H9 (cell line): ENCODE data around the gene CPA4. TPM values are rescaled to one million over a fixed set of nuclear protein-coding genes. Genes with fewer than 3 reads are reported as not detected.

Experiments
- DNase-seq: peaks from one replicate; pipeline ENCODE4 v3.0.0-alpha.2; 2017
- H2AFZ ChIP-seq: one replicate; pipeline ENCODE4 v1.6.1; 2013; ENCODE audit warnings: mild to moderate bottlenecking, low read length, control low read depth, moderate library complexity
- H2AK5ac ChIP-seq: 2 replicates; pipeline ENCODE4 v1.6.1; 2013; ENCODE audit warnings: low read length, control low read depth, mixed read lengths; ENCODE audit not compliant: insufficient read length
- H2BK120ac ChIP-seq: one replicate; pipeline ENCODE4 v1.6.1; 2013; ENCODE audit warnings: low read depth, mild to moderate bottlenecking, low read length, control low read depth, inconsistent platforms; ENCODE audit not compliant: poor library complexity, severe bottlenecking
- H2BK12ac ChIP-seq: 2 replicates; pipeline ENCODE4 v1.6.1; 2013; ENCODE audit warnings: low read length, control low read depth, mixed read lengths, low read depth; ENCODE audit not compliant: insufficient read length
- H2BK15ac ChIP-seq: 2 replicates; pipeline ENCODE4 v1.6.1; 2013; ENCODE audit warnings: low read depth, low read length, control low read depth
- H2BK20ac ChIP-seq: one replicate; pipeline ENCODE4 v1.6.1; 2013; ENCODE audit warnings: low read depth, mild to moderate bottlenecking, low read length, control low read depth, inconsistent platforms; ENCODE audit not compliant: poor library complexity, severe bottlenecking
- H2BK5ac ChIP-seq: 2 replicates; pipeline ENCODE4 v1.6.1; 2013; ENCODE audit warnings: low read length, control low read depth, mixed read lengths; ENCODE audit not compliant: insufficient read length
- H3K14ac ChIP-seq: 2 replicates; pipeline ENCODE4 v1.6.1; 2013; ENCODE audit warnings: low read length, control low read depth; ENCODE audit not compliant: insufficient read depth
- H3K18ac ChIP-seq: 2 replicates; pipeline ENCODE4 v1.6.1; 2013; ENCODE audit warnings: low read depth, mild to moderate bottlenecking, mixed read lengths, low read length, control low read depth; ENCODE audit not compliant: insufficient read length
- H3K23ac ChIP-seq: 2 replicates; pipeline ENCODE4 v1.6.1; 2013; ENCODE audit warnings: low read length, control low read depth, mixed read lengths, low read depth; ENCODE audit not compliant: insufficient read length
- H3K23me2 ChIP-seq: 2 replicates; pipeline ENCODE4 v1.6.1; 2013; ENCODE audit warnings: low read depth, mild to moderate bottlenecking, mixed read lengths, low read length, control low read depth; ENCODE audit not compliant: insufficient read length, poor library complexity, severe bottlenecking
- H3K27ac ChIP-seq: 2 replicates; pipeline ENCODE4 v1.5.1; 2013; ENCODE audit warnings: low read length, control low read depth, mixed read lengths, low read depth; ENCODE audit not compliant: insufficient read length
- H3K27me3 ChIP-seq: 2 replicates; pipeline ENCODE4 v1.6.1; 2013; ENCODE audit warnings: low read length, control low read depth, inconsistent platforms; ENCODE audit not compliant: insufficient read depth
- H3K4ac ChIP-seq: 2 replicates; pipeline ENCODE4 v1.6.1; 2013; ENCODE audit warnings: low read depth, mild to moderate bottlenecking, control low read depth, inconsistent platforms, low read length, moderate library complexity
- H3K4me1 ChIP-seq: 2 replicates; pipeline ENCODE4 v1.6.1; 2013; ENCODE audit warnings: low read length, control low read depth, inconsistent platforms; ENCODE audit not compliant: insufficient read depth
- H3K4me2 ChIP-seq: 2 replicates; pipeline ENCODE4 v1.6.1; 2013; ENCODE audit warnings: low read length, control low read depth, mixed read lengths; ENCODE audit not compliant: insufficient read length, insufficient read depth
- H3K56ac ChIP-seq: 2 replicates; pipeline ENCODE4 v1.6.1; 2013; ENCODE audit warnings: low read depth, mild to moderate bottlenecking, mixed read lengths, low read length, control low read depth; ENCODE audit not compliant: insufficient read length
- H3K79me1 ChIP-seq: 2 replicates; pipeline ENCODE4 v1.6.1; 2013; ENCODE audit warnings: low read depth, mild to moderate bottlenecking, moderate library complexity, low read length, control low read depth, inconsistent platforms; ENCODE audit not compliant: insufficient read depth, poor library complexity, severe bottlenecking
- H3K79me2 ChIP-seq: 2 replicates; pipeline ENCODE4 v1.6.1; 2013; ENCODE audit warnings: low read length, control low read depth, inconsistent platforms; ENCODE audit not compliant: insufficient read depth
- H3K9ac ChIP-seq: 2 replicates; pipeline ENCODE4 v1.6.1; 2013; ENCODE audit warnings: low read length, control low read depth, mixed read lengths; ENCODE audit not compliant: insufficient read length; ENCODE audit errors: extremely low read depth
- H3K9me3 ChIP-seq: one replicate; pipeline ENCODE4 v1.6.1; 2013; ENCODE audit warnings: low read depth, low read length, inconsistent platforms; ENCODE audit not compliant: control insufficient read depth
- H3T11ph ChIP-seq: one replicate; pipeline ENCODE4 v1.6.1; 2013; ENCODE audit warnings: mild to moderate bottlenecking, low read length, control low read depth, inconsistent platforms
- H4K20me1 ChIP-seq: one replicate; pipeline ENCODE4 v1.6.1; 2013; ENCODE audit not compliant: control insufficient read depth, insufficient read length, insufficient read depth
- H4K5ac ChIP-seq: 2 replicates; pipeline ENCODE4 v1.6.1; 2013; ENCODE audit warnings: low read depth, mild to moderate bottlenecking, mixed read lengths, low read length, control low read depth; ENCODE audit not compliant: insufficient read length
- H4K8ac ChIP-seq: replicated peaks from 2 replicates; pipeline ENCODE4 v1.6.1; 2013; ENCODE audit warnings: low read length, control low read depth, mixed read lengths, low read depth; ENCODE audit not compliant: insufficient read length
- H4K91ac ChIP-seq: 2 replicates; pipeline ENCODE4 v1.6.1; 2013; ENCODE audit warnings: low read depth, mild to moderate bottlenecking, moderate library complexity, mixed read lengths, low read length, control low read depth; ENCODE audit not compliant: insufficient read length
- H3K27ac Mint-ChIP-seq, 3 experiments: 2 replicates in 2 of 3; 3 replicates in 1 of 3; pipeline ENCODE4 v1.8.0; 2020 to 2021; ENCODE audit warnings: mixed read lengths in 3 of 3, mild to moderate bottlenecking in 1 of 3, moderate library complexity in 1 of 3
- H3K27me3 Mint-ChIP-seq: 2 replicates; pipeline ENCODE4 v1.8.0; 2021; ENCODE audit warnings: low read depth, mild to moderate bottlenecking, moderate library complexity, mixed read lengths
- H3K36me3 Mint-ChIP-seq, 3 experiments: 2 replicates in 2 of 3; 3 replicates in 1 of 3; pipeline ENCODE4 v1.8.0; 2020 to 2021; ENCODE audit warnings: low read depth in 3 of 3, mixed read lengths in 3 of 3; ENCODE audit not compliant: insufficient read depth in 1 of 3
- H3K4me1 Mint-ChIP-seq, 2 experiments: 2 replicates each; pipeline ENCODE4 v1.8.0; 2020; ENCODE audit warnings: mixed read lengths in 2 of 2
- H3K4me3 Mint-ChIP-seq, 2 experiments: 2 replicates in 1 of 2; 3 replicates in 1 of 2; pipeline ENCODE4 v1.8.0; 2020 to 2021; ENCODE audit warnings: mild to moderate bottlenecking in 2 of 2, mixed read lengths in 2 of 2, moderate library complexity in 1 of 2
- H3K9me3 Mint-ChIP-seq, 2 experiments: 2 replicates in 1 of 2; 3 replicates in 1 of 2; pipeline ENCODE4 v1.8.0; 2020; ENCODE audit warnings: mild to moderate bottlenecking in 2 of 2, mixed read lengths in 2 of 2, moderate library complexity in 1 of 2
- total RNA-seq: library from RNA; stranded (reverse); gene quantifications from 2 replicates; pipeline ENCODE4 v1.2.1, GENCODE V29; 2021
- TF ChIP-seq, protein P1 (sequence below): fragments of 200-600 bp; sonication (generic); conservative IDR thresholded peaks from 3 replicates; pipeline ENCODE4 v1.8.0; 2021; ENCODE audit warnings: antibody characterized with exemption, mild to moderate bottlenecking

Gene CPA4
- total RNA-seq, 1 experiment from 2014 or later: not detected

DNA sequence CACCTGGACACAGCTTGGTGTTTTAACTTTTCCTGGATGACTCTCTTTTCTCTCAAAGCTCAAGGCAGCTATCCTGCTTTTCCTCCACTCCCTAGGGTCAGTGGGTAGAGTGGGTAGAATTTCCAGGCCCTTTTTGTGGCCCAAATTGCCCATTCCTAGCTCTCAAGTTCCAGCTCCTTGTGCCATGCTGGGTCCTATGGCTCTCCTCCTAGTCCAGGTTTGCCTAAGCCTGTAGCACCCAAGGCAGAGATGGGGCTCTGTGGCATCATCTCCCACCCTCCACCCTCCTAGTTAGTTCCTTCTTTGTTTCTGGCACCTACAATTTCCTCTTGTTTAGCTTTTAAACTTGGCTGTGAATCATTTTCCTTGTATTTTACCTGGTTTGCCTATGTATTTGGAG, 9.7 kb downstream of the CPA4 start:
- Histone ChIP-seq H3K9me3 (no peaks in the 10 kb centered on the region), H4K8ac (no peak overlapping the region), H2AK5ac (no peak overlapping the region), H3K14ac (no peak overlapping the region), H2BK15ac (no peak overlapping the region), H3K23ac (no peak overlapping the region), H2AFZ (no peak overlapping the region), H3K18ac (no peak overlapping the region), H3K4ac (no peak overlapping the region), H2BK5ac (no peak overlapping the region), H4K20me1 (no peaks in the 10 kb centered on the region), H4K5ac (no peak overlapping the region), H3K79me2 (no peaks in the 10 kb centered on the region), H3K56ac (no peak overlapping the region), H3K27me3 (no peaks in the 10 kb centered on the region), H3K4me2 (no peak overlapping the region), H3T11ph (no peak overlapping the region), H3K79me1 (no peaks in the 10 kb centered on the region), H3K9ac (no peak overlapping the region), H3K23me2 (no peaks in the 10 kb centered on the region), H3K27ac (no peak overlapping the region), H2BK12ac (no peak overlapping the region), H3K4me1 (no peaks in the 10 kb centered on the region), H4K91ac (no peak overlapping the region), H2BK20ac (no peak overlapping the region), H2BK120ac (no peak overlapping the region)
- TF ChIP-seq, protein P1, sequence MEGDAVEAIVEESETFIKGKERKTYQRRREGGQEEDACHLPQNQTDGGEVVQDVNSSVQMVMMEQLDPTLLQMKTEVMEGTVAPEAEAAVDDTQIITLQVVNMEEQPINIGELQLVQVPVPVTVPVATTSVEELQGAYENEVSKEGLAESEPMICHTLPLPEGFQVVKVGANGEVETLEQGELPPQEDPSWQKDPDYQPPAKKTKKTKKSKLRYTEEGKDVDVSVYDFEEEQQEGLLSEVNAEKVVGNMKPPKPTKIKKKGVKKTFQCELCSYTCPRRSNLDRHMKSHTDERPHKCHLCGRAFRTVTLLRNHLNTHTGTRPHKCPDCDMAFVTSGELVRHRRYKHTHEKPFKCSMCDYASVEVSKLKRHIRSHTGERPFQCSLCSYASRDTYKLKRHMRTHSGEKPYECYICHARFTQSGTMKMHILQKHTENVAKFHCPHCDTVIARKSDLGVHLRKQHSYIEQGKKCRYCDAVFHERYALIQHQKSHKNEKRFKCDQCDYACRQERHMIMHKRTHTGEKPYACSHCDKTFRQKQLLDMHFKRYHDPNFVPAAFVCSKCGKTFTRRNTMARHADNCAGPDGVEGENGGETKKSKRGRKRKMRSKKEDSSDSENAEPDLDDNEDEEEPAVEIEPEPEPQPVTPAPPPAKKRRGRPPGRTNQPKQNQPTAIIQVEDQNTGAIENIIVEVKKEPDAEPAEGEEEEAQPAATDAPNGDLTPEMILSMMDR: no peak
- Mint-ChIP-seq H3K9me3 (no peaks in the 10 kb centered on the region), H3K27me3 (peaks cover 1% of the 10 kb centered on the region; the same call in 1 of the 2 replicates), H3K36me3 (no peaks in the 10 kb centered on the region), H3K27ac (no peak overlapping the region), H3K4me1 (no peaks in the 10 kb centered on the region), H3K4me3 (no peak overlapping the region)
- no peak for DNase-seq
